Tibial artery (tissue), 4 donors: ENCODE data around the gene SNX4.

Experiments used
- DNase-seq, 2 donors: peaks; one replicate each; pipeline ENCODE4 v3.0.0-alpha.2; 2019
- H3K27ac ChIP-seq, 2 donors: fragments of 200-600 bp; sonication (generic) in 1 of 2; 1 replicate in 1 of 2; 2 replicates in 1 of 2; pipeline ENCODE4 v1.5.1; 2018 to 2019; ENCODE audit warnings: mild to moderate bottlenecking in 1 of 2
- H3K27me3 ChIP-seq, 2 donors: fragments of 200-600 bp; sonication (generic) in 1 of 2; one replicate each; pipeline versions ENCODE4 v1.5.1 to v1.6.0; 2016 to 2019
- H3K36me3 ChIP-seq, 3 donors: fragments of 200-600 bp; sonication (generic) in 2 of 3; one replicate each; pipeline ENCODE4 v1.5.1; 2016 to 2019; ENCODE audit warnings: mild to moderate bottlenecking in 2 of 3
- H3K4me1 ChIP-seq, 4 donors: fragments of 200-600 bp; sonication (generic) in 2 of 4; 1 replicate in 3 of 4; 2 replicates in 1 of 4; pipeline ENCODE4 v1.5.1; 2016 to 2019
- H3K4me3 ChIP-seq, 2 donors: fragments of 200-600 bp; sonication (generic) in 1 of 2; 1 replicate in 1 of 2; 2 replicates in 1 of 2; pipeline ENCODE4 v1.5.1; 2018 to 2019; ENCODE audit warnings: mild to moderate bottlenecking in 2 of 2
- H3K9me3 ChIP-seq, 3 donors: fragments of 200-600 bp; sonication (generic) in 1 of 3; one replicate each; pipeline ENCODE4 v1.5.1; 2016 to 2019
- CTCF ChIP-seq, 2 experiments: fragments of 200-600 bp in 1 of 2; fragments of 450-650 bp in 1 of 2; IDR thresholded peaks; one replicate each; pipeline ENCODE4 v1.5.1; 2017 to 2019; ENCODE audit warnings: antibody characterized with exemption in 2 of 2, mild to moderate bottlenecking in 1 of 2, moderate library complexity in 1 of 2
- intact Hi-C: fragments of 100-400 bp; cut with DNase I; formaldehyde crosslinking; loops from one replicate; pipeline ENCODE4 v1.15.0; 2023; ENCODE audit warnings: low total_unique reads

The SNX4 gene

GRCh38 chr3:125437631-125438435 lies 82.2 kb downstream of the SNX4 start:
- Histone ChIP-seq H3K4me3 (no peak overlapping the region), H3K27ac (no peak overlapping the region), H3K36me3 (peaks cover 0 to 8% (median 0%) of the 10 kb centered on the region in 3 donors), H3K27me3 (no peaks in the 10 kb centered on the region), H3K4me1 (peaks cover 0 to 13% (median 0%) of the 10 kb centered on the region in 4 donors), H3K9me3 (no peaks in the 10 kb centered on the region)
- peak in 1 of 2 donors; percentile 53 for DNase-seq
- TF ChIP-seq CTCF (IDR thresholded peaks at IDR 0.05), result peak; percentile 85 to 92
- intact Hi-C loops, result loop anchor here (5.0 kb wide), 2 partner anchors 441 to 511 kb away; no protein-coding TSS in a partner anchor

GRCh38 chr3:125436921-125437320 lies 83.1 kb downstream of the SNX4 start:
- no peak for DNase-seq
- Histone ChIP-seq H3K27ac (no peak overlapping the region), H3K9me3 (no peaks in the 10 kb centered on the region), H3K36me3 (no peaks in the 10 kb centered on the region), H3K4me1 (peaks cover 0 to 13% (median 0%) of the 10 kb centered on the region in 4 donors), H3K27me3 (no peaks in the 10 kb centered on the region), H3K4me3 (no peak overlapping the region)
- intact Hi-C loops, result loop anchor here (5.0 kb wide), 2 partner anchors 440 to 510 kb away; no protein-coding TSS in a partner anchor
- no peak for TF ChIP-seq CTCF (IDR thresholded peaks at IDR 0.05)

- DNase-seq, result no peak
- Histone ChIP-seq H3K36me3 (no peaks in the 10 kb centered on the region), H3K9me3 (no peaks in the 10 kb centered on the region), H3K4me1 (peaks cover 0 to 13% (median 0%) of the 10 kb centered on the region in 4 donors), H3K4me3 (no peak overlapping the region), H3K27me3 (no peaks in the 10 kb centered on the region), H3K27ac (no peak overlapping the region)
- no peak for TF ChIP-seq CTCF (IDR thresholded peaks at IDR 0.05)
- intact Hi-C loops, result loop anchor here (5.0 kb wide), 2 partner anchors 438 to 508 kb away; no protein-coding TSS in a partner anchor
Observed at GRCh38 chr3:125435231-125435630, 84.8 kb downstream of the SNX4 start.

- intact Hi-C loops, result loop anchor here (5.0 kb wide), 2 partner anchors 437 to 507 kb away; no protein-coding TSS in a partner anchor
Observed at GRCh38 chr3:125434582-125435011, 85.4 kb downstream of the SNX4 start.

GRCh38 chr3:125433611-125434041 lies 86.4 kb downstream of the SNX4 start:
- TF ChIP-seq CTCF (IDR thresholded peaks at IDR 0.05), result no peak
- Histone ChIP-seq H3K4me3 (no peak overlapping the region), H3K27me3 (no peaks in the 10 kb centered on the region), H3K4me1 (peaks cover 0 to 12% (median 0%) of the 10 kb centered on the region in 4 donors), H3K36me3 (no peaks in the 10 kb centered on the region), H3K27ac (no peak overlapping the region), H3K9me3 (no peaks in the 10 kb centered on the region)
- intact Hi-C loops, result no loop called here
- DNase-seq, result no peak

More at GRCh38 chr3:125434582-125435011, 85.4 kb downstream of the SNX4 start:
- DNase-seq, result no peak
- H3K4me3 ChIP-seq, result no peak overlapping the region
- peaks cover 0 to 13% (median 0%) of the 10 kb centered on the region in 4 donors for H3K4me1 ChIP-seq
- H3K36me3 ChIP-seq, result no peaks in the 10 kb centered on the region
- TF ChIP-seq CTCF (IDR thresholded peaks at IDR 0.05), result no peak
- H3K27ac ChIP-seq, result no peak overlapping the region
- no peaks in the 10 kb centered on the region for H3K27me3 ChIP-seq
- no peaks in the 10 kb centered on the region for H3K9me3 ChIP-seq
